ENCODE data around the gene OCSTAMP.

OCSTAMP gene

DNA sequence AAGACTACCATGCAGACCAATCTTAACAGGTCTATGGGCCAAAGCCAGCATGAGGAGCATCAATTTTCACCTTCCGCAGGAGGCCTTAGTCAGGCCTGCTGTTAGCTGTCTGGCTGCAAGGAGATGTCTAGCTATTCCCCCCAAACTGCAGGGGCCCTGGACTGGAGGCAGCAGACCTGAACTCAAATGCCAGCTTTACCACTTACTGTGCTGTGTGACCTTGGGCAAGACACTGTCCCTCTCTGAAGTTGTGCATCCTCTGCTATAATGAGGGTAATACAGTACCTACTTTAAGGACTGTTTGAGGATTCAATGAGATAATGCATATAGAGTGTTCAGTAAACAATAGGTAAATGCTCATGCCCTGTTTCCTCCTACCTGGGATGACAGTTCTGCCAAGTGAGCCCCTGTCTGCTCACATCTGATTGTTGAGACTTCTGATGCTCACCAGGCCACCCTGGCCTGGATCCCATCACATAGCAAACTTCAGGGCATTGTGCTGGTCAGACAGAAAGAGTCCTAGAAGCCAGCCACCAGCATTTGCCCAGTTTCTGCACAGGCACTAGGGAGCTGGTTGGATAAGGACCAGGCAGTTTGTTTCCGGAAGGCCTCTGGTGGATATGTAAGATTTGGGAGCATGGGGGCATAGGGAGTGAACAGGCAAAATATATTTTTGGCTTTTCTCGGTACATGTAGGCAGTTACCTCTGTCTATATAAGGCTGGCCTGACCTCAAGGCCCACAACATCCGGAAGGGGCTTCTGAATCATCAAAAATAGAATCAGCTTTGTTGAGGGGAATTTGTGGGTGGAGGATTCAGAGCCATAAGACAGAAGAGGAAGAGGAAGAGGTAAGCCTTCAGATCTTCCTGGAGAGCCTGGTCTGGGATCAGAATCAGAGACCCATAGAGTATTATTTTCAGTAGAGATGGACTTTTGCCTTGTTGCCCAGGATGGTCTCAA lies 2.3 kb upstream of the OCSTAMP start:
- Histone ChIP-seq H3K4me1 (no peaks in the 10 kb centered on the region), H3K4me2 (ENCODE audit: low read length) (no peak overlapping the region), H3K27me3 (ENCODE audit: control insufficient read depth, insufficient read depth, low read length) (no peaks in the 10 kb centered on the region), H3K9me3 (ENCODE audit: control insufficient read depth, low read length) (no peaks in the 10 kb centered on the region), H2AFZ (no peak overlapping the region), H3K36me3 (ENCODE audit: control insufficient read depth, insufficient read depth, low read length) (no peaks in the 10 kb centered on the region), H3K79me2 (no peaks in the 10 kb centered on the region), H3K4me3 (ENCODE audit: low read depth, low read length) (no peak overlapping the region), H3K9ac (no peak overlapping the region), H3K27ac (no peak overlapping the region)
- TF ChIP-seq, protein P1, sequence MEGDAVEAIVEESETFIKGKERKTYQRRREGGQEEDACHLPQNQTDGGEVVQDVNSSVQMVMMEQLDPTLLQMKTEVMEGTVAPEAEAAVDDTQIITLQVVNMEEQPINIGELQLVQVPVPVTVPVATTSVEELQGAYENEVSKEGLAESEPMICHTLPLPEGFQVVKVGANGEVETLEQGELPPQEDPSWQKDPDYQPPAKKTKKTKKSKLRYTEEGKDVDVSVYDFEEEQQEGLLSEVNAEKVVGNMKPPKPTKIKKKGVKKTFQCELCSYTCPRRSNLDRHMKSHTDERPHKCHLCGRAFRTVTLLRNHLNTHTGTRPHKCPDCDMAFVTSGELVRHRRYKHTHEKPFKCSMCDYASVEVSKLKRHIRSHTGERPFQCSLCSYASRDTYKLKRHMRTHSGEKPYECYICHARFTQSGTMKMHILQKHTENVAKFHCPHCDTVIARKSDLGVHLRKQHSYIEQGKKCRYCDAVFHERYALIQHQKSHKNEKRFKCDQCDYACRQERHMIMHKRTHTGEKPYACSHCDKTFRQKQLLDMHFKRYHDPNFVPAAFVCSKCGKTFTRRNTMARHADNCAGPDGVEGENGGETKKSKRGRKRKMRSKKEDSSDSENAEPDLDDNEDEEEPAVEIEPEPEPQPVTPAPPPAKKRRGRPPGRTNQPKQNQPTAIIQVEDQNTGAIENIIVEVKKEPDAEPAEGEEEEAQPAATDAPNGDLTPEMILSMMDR (IDR thresholded peaks at IDR 0.05) = no peak

GRCh38 chr20:46551522-46552381 lies 1.3 kb upstream of the OCSTAMP start:
- Histone ChIP-seq H3K4me1 (no peaks in the 10 kb centered on the region), H3K36me3 (ENCODE audit: control insufficient read depth, insufficient read depth, low read length) (no peaks in the 10 kb centered on the region), H3K4me3 (ENCODE audit: low read depth, low read length) (no peak overlapping the region), H3K4me2 (ENCODE audit: low read length) (no peak overlapping the region), H3K27me3 (ENCODE audit: control insufficient read depth, insufficient read depth, low read length) (no peaks in the 10 kb centered on the region), H2AFZ (no peak overlapping the region), H3K9ac (no peak overlapping the region), H3K79me2 (no peaks in the 10 kb centered on the region), H3K27ac (no peak overlapping the region), H3K9me3 (ENCODE audit: control insufficient read depth, low read length) (no peaks in the 10 kb centered on the region)
- TF ChIP-seq, protein P1 (IDR thresholded peaks at IDR 0.05) = no peak

DNA sequence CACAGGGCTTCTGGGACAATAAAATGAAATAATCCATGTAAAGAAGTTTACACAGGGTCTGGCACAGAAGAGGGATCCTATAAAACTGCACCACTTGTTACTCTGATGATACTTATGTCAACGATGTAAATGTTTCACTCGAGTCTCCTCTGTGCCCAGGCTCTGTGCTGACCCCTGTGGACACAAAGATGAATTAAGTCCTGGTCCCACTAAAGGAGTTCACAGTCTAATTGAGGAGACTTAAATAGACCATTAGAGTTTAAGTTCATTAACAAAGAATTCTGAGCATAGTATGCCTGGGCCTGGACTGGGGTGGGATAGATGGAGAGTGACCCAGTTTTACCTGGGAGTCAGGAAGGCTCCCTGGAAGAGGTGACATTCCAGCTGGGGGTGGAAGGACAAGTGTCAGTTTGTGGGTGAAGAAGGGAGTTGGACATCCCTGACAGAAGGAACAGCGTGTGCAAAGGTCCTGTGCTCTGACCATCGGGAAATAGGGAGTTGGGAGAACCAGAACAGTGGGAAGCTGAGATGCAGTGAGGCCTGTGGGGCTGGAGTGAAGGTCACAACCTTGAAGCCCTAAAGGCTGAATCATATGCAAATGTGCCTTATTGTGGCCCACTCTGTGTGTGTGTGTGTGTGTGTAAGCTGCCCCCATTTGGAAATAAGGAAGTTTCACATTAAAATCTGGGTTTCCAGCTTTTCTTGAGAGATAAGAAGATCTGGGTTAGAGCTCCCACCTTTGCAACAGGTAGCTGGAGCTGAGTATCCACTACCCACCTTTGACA lies 1.1 kb downstream of the OCSTAMP start:
- TF ChIP-seq, protein P1 (IDR thresholded peaks at IDR 0.05) = no peak
- H3K4me3 ChIP-seq (ENCODE audit: low read depth, low read length) = no peak overlapping the region
- H3K79me2 ChIP-seq = no peaks in the 10 kb centered on the region
- H3K9ac ChIP-seq = no peak overlapping the region
- H2AFZ ChIP-seq = no peak overlapping the region
- H3K9me3 ChIP-seq (ENCODE audit: control insufficient read depth, low read length) = no peaks in the 10 kb centered on the region
- no peaks in the 10 kb centered on the region for H3K4me1 ChIP-seq
- no peak overlapping the region for H3K27ac ChIP-seq
- H3K4me2 ChIP-seq (ENCODE audit: low read length) = no peak overlapping the region
- no peaks in the 10 kb centered on the region for H3K36me3 ChIP-seq (ENCODE audit: control insufficient read depth, insufficient read depth, low read length)
- H3K27me3 ChIP-seq (ENCODE audit: control insufficient read depth, insufficient read depth, low read length) = no peaks in the 10 kb centered on the region

DNA sequence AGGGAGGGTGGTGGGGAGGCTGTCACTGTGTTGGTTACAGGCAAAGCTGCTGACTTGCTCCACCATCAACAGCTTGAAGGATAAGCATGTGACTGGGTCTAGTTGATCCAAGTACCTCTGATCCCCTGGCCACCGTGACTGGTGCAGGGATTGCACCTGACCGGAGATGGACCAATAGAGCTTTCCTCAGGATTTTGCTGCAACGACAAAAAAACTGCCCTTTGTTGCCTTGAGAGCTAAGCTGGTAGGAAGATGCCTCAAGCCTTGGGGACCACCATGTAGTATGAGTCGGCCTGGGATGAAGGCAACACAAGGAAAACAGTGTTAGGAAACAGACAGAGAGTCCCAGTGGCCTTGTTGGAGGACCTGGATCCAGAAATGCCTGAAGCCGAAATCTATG lies 1.8 kb downstream of the OCSTAMP start:
- no peak overlapping the region for H3K4me2 ChIP-seq (ENCODE audit: low read length)
- H3K27me3 ChIP-seq (ENCODE audit: control insufficient read depth, insufficient read depth, low read length) = no peaks in the 10 kb centered on the region
- no peaks in the 10 kb centered on the region for H3K36me3 ChIP-seq (ENCODE audit: control insufficient read depth, insufficient read depth, low read length)
- no peak overlapping the region for H2AFZ ChIP-seq
- H3K9me3 ChIP-seq (ENCODE audit: control insufficient read depth, low read length) = no peaks in the 10 kb centered on the region
- H3K4me1 ChIP-seq = no peaks in the 10 kb centered on the region
- no peak overlapping the region for H3K9ac ChIP-seq
- no peaks in the 10 kb centered on the region for H3K79me2 ChIP-seq
- TF ChIP-seq, protein P1 (IDR thresholded peaks at IDR 0.05) = no peak
- H3K4me3 ChIP-seq (ENCODE audit: low read depth, low read length) = no peak overlapping the region
- no peak overlapping the region for H3K27ac ChIP-seq
